ENCODE measurements around the gene SEMA3A. TPM values are rescaled to one million over a fixed set of nuclear protein-coding genes. Genes with fewer than 3 reads are reported as not detected.

The SEMA3A gene
- total and polyA plus RNA-seq, 2 of the 4 experiments (the other 2 are of a cell fraction) = 31.2 to 213 TPM

GRCh38 chr7:83984591-83984990, 210.0 kb downstream of the SEMA3A start:
- no peak overlapping the region for H3K18ac ChIP-seq (ENCODE audit: low read depth, low read length)
- H4K8ac ChIP-seq (ENCODE audit: low read depth in 2 of 2, low read length in 2 of 2) = no peak overlapping the region
- no peaks in the 10 kb centered on the region for H4K20me1 ChIP-seq (ENCODE audit: insufficient read depth, low read length)
- no peak overlapping the region for H2BK120ac ChIP-seq (ENCODE audit: low read depth, low read length)
- H3K36me3 ChIP-seq (ENCODE audit: control insufficient read depth, insufficient read depth, low read length) = peaks cover 9% of the 10 kb centered on the region
- no peaks in the 10 kb centered on the region for H3K27me3 ChIP-seq (ENCODE audit: control insufficient read depth, insufficient read depth, low read length)
- H3K79me1 ChIP-seq (ENCODE audit: low read depth in 1 of 2, low read length in 2 of 2) = peaks cover 4 to 9% of the 10 kb centered on the region in 2 experiments; a peak in 1 of 4 replicates
- no peak overlapping the region for H2BK20ac ChIP-seq (ENCODE audit: low read depth, low read length)
- ChIA-PET CTCF (no interaction called here), POLR2A (ENCODE audit: unreplicated experiment) (no interaction called here)
- ATAC-seq (ENCODE audit: low read depth) (no peak), DNase-seq (no peak)
- no peak overlapping the region for H3K56ac ChIP-seq (ENCODE audit: extremely low read depth, insufficient read depth, low read length)
- H3K9me3 ChIP-seq (ENCODE audit: control insufficient read depth, insufficient read depth, low read length) = no peaks in the 10 kb centered on the region
- no peaks in the 10 kb centered on the region; the same call in 1 of the 2 replicates for H3K4me1 ChIP-seq (ENCODE audit: control insufficient read depth, insufficient read depth, low read length)
- H2AFZ ChIP-seq (replicated peaks; ENCODE audit: low read length, poor library complexity) = no peak overlapping the region
- peak overlapping the region; percentile 24 for H2BK5ac ChIP-seq (ENCODE audit: low read depth, low read length, poor library complexity, severe bottlenecking)
- in situ Hi-C loops (cut with MboI; ENCODE audit: low sequenced_read_pairs) (loop anchor here (10.0 kb wide), 1 partner anchor 210 kb away; the partner anchor contains the start of gene SEMA3A), intact Hi-C loops (cut with micrococcal nuclease) (no loop called here), dilution Hi-C loops (cut with HindIII; ENCODE audit: low sequenced_read_pairs, unreplicated experiment) (no loop called here)
- no peak overlapping the region for H2AK5ac ChIP-seq (ENCODE audit: low read depth, low read length)
- no peak overlapping the region for H3K9ac ChIP-seq (ENCODE audit: low read depth, low read length)
- no peak overlapping the region for H3K4me2 ChIP-seq (ENCODE audit: low read depth, low read length)
- no peak overlapping the region for H4K91ac ChIP-seq (ENCODE audit: insufficient read depth, low read depth, low read length)
- no peak overlapping the region for H2BK15ac ChIP-seq (ENCODE audit: low read depth, low read length)
- BruUV-seq (replicated peaks) = no TSS peak
- H3K9me1 ChIP-seq (ENCODE audit: insufficient read depth, low read length) = no peaks in the 10 kb centered on the region; the same call in 1 of the 2 replicates
- H4K5ac ChIP-seq (ENCODE audit: low read depth, low read length) = no peak overlapping the region
- no peak overlapping the region for H3K27ac ChIP-seq (ENCODE audit: insufficient read depth, low read length)
- no peak overlapping the region for H3K14ac ChIP-seq (replicated peaks; ENCODE audit: low read depth, low read length)
- H3K4me3 ChIP-seq (ENCODE audit: insufficient read depth, low read depth, low read length) = no peak overlapping the region
- no peak overlapping the region for H3K23ac ChIP-seq (ENCODE audit: low read depth, low read length)
- H3K4ac ChIP-seq (ENCODE audit: low read depth, low read length) = no peak overlapping the region
- TF ChIP-seq USF2 (IDR thresholded peaks at IDR 0.05; ENCODE audit: low read depth, low read length) (no peak), CEBPB (IDR thresholded peaks at IDR 0.05; ENCODE audit: low read depth, low read length) (no peak), NFE2L2 (IDR thresholded peaks at IDR 0.05; ENCODE audit: low read depth, low read length) (no peak), RAD21 (IDR thresholded peaks at IDR 0.05; ENCODE audit: low read length) (no peak), MAFK (IDR thresholded peaks at IDR 0.05; ENCODE audit: low read depth, low read length) (no peak), MAZ (IDR thresholded peaks at IDR 0.05; ENCODE audit: borderline replicate concordance, low read depth, low read length) (no peak), CTCF (conservative IDR thresholded peaks at IDR 0.05; ENCODE audit: low read depth, low read length) (no peak), FOS (IDR thresholded peaks at IDR 0.05; ENCODE audit: low read depth, low read length) (no peak), SMC3 (IDR thresholded peaks at IDR 0.05; ENCODE audit: low read depth, low read length) (no peak), BHLHE40 (IDR thresholded peaks at IDR 0.05; ENCODE audit: low read depth, low read length) (no peak), CHD1 (IDR thresholded peaks at IDR 0.05; ENCODE audit: low read depth, low read length) (no peak), RCOR1 (IDR thresholded peaks at IDR 0.05; ENCODE audit: insufficient replicate concordance, low read length) (no peak), ELK1 (IDR thresholded peaks at IDR 0.05; ENCODE audit: borderline replicate concordance, low read depth, low read length) (no peak), POLR2A (IDR thresholded peaks at IDR 0.05; ENCODE audit: low read depth, low read length) (no peak), MXI1 (IDR thresholded peaks at IDR 0.05; ENCODE audit: borderline replicate concordance, low read depth, low read length) (no peak), RFX5 (IDR thresholded peaks at IDR 0.05; ENCODE audit: low read depth, low read length) (no peak)
- H2AK9ac ChIP-seq (replicated peaks; ENCODE audit: low read depth, low read length, poor library complexity) = no peak overlapping the region
